Osteocyte (in vitro differentiated cells): ENCODE results near the gene SULT4A1. TPM values are rescaled to one million over a fixed set of nuclear protein-coding genes. Genes with fewer than 3 reads are reported as not detected.
"Not testable (repeated sequence)": the region's sequence is repeated elsewhere in the genome, so short reads cannot be mapped to it uniquely, and the experiment has no call there.

Experiments
- DNase-seq: peaks from one replicate; pipeline ENCODE4 v3.0.0; 2021; ENCODE audit warnings: mixed read lengths; ENCODE audit not compliant: unreplicated experiment; ENCODE audit errors: extremely low spot score
- H3K27ac Mint-ChIP-seq: one replicate; pipeline ENCODE4 v1.8.0; 2021; ENCODE audit warnings: mild to moderate bottlenecking, mixed read lengths; ENCODE audit not compliant: unreplicated experiment
- H3K27me3 Mint-ChIP-seq: one replicate; pipeline ENCODE4 v1.8.0; 2021; ENCODE audit warnings: mixed read lengths; ENCODE audit not compliant: unreplicated experiment
- H3K36me3 Mint-ChIP-seq: one replicate; pipeline ENCODE4 v1.8.0; 2021; ENCODE audit warnings: mixed read lengths; ENCODE audit not compliant: unreplicated experiment
- H3K4me1 Mint-ChIP-seq: one replicate; pipeline ENCODE4 v1.8.0; 2021; ENCODE audit warnings: mixed read lengths; ENCODE audit not compliant: unreplicated experiment
- H3K4me3 Mint-ChIP-seq: one replicate; pipeline ENCODE4 v1.8.0; 2021; ENCODE audit warnings: mild to moderate bottlenecking, moderate library complexity, mixed read lengths; ENCODE audit not compliant: unreplicated experiment
- H3K9me3 Mint-ChIP-seq: one replicate; pipeline ENCODE4 v1.8.0; 2021; ENCODE audit warnings: mixed read lengths; ENCODE audit not compliant: unreplicated experiment
- total RNA-seq: library from RNA; stranded (reverse); gene quantifications from 2 replicates; pipeline ENCODE4 v1.2.1, GENCODE V29; 2021
- TF ChIP-seq, protein P1 (sequence below): fragments of 200-600 bp; sonication (generic); IDR thresholded peaks from 2 replicates; pipeline ENCODE4 v1.5.0; 2021; ENCODE audit warnings: antibody characterized with exemption, mild to moderate bottlenecking, moderate library complexity

Gene SULT4A1
- total RNA-seq, 1 donor from 2014 or later, result not detected

- TF ChIP-seq, protein P1, sequence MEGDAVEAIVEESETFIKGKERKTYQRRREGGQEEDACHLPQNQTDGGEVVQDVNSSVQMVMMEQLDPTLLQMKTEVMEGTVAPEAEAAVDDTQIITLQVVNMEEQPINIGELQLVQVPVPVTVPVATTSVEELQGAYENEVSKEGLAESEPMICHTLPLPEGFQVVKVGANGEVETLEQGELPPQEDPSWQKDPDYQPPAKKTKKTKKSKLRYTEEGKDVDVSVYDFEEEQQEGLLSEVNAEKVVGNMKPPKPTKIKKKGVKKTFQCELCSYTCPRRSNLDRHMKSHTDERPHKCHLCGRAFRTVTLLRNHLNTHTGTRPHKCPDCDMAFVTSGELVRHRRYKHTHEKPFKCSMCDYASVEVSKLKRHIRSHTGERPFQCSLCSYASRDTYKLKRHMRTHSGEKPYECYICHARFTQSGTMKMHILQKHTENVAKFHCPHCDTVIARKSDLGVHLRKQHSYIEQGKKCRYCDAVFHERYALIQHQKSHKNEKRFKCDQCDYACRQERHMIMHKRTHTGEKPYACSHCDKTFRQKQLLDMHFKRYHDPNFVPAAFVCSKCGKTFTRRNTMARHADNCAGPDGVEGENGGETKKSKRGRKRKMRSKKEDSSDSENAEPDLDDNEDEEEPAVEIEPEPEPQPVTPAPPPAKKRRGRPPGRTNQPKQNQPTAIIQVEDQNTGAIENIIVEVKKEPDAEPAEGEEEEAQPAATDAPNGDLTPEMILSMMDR, result no peak
- Mint-ChIP-seq H3K27me3 (peaks cover 37% of the 10 kb centered on the region), H3K36me3 (no peaks in the 10 kb centered on the region), H3K4me3 (no peak overlapping the region), H3K27ac (no peak overlapping the region), H3K9me3 (peaks cover under 1% of the 10 kb centered on the region), H3K4me1 (no peaks in the 10 kb centered on the region)
- no peak for DNase-seq
Observed at GRCh38 chr22:43876866-43877509, 14.7 kb upstream of the SULT4A1 start.

DNA sequence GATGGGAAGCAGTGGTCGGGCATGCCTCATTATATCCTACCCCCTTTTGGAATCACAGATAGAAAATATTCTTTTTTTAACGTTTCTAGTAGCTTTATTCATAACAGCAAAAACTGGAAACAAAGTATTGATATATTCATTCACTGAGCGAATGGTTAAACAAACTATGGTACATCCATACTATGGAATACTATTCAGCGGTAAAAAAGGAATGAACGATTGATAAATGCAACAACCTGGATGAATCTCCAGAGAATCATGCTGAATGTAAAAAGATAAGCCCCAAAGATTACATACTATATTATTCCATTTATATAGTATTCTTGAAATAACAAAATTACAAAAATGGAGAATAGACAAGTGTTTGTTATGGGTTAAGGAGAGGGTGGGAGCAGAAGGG, 7.5 kb upstream of the SULT4A1 start:
- TF ChIP-seq, protein P1, result no peak
- H3K36me3 Mint-ChIP-seq, result no peaks in the 10 kb centered on the region
- no peak overlapping the region for H3K4me3 Mint-ChIP-seq
- DNase-seq, result no peak
- H3K27ac Mint-ChIP-seq, result no peak overlapping the region
- H3K27me3 Mint-ChIP-seq, result peaks cover 23% of the 10 kb centered on the region
- H3K9me3 Mint-ChIP-seq, result peaks cover 15% of the 10 kb centered on the region
- H3K4me1 Mint-ChIP-seq, result no peaks in the 10 kb centered on the region

- H3K4me1 Mint-ChIP-seq, DNase-seq, H3K27ac Mint-ChIP-seq, H3K36me3 Mint-ChIP-seq, H3K4me3 Mint-ChIP-seq: not testable (repeated sequence)
- H3K9me3 Mint-ChIP-seq, result peaks cover 15% of the 10 kb centered on the region
- H3K27me3 Mint-ChIP-seq, result peaks cover 26% of the 10 kb centered on the region
Observed at GRCh38 chr22:43869001-43869400, 6.7 kb upstream of the SULT4A1 start.

- H3K27ac Mint-ChIP-seq, result no peak overlapping the region
- TF ChIP-seq, protein P1, result no peak
- no peaks in the 10 kb centered on the region for H3K36me3 Mint-ChIP-seq
- DNase-seq, result no peak
- no peak overlapping the region for H3K4me3 Mint-ChIP-seq
- peaks cover 30% of the 10 kb centered on the region for H3K27me3 Mint-ChIP-seq
- no peaks in the 10 kb centered on the region for H3K4me1 Mint-ChIP-seq
- peaks cover 15% of the 10 kb centered on the region for H3K9me3 Mint-ChIP-seq
Observed at GRCh38 chr22:43867839-43868635, 5.7 kb upstream of the SULT4A1 start.

DNA sequence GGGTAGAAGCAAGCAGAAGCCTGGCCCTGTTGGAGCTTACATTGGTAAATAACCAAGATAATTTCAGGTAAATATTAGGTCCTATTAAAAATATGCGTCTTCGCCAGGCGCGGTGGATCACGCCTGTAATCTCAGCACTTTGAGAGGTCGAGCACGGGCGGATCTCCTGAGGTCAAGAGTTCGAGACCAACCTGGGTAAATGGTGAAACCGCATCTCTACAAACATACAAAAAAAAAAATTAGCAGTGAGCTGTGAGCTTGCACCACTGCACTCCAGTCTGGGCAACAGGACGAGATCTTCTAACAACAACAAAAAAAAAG, 529 bp upstream of the SULT4A1 start:
- H3K27ac Mint-ChIP-seq, result no peak overlapping the region
- H3K9me3 Mint-ChIP-seq, result no peaks in the 10 kb centered on the region
- peak overlapping the region; percentile 63 for H3K4me3 Mint-ChIP-seq
- DNase-seq, result no peak
- TF ChIP-seq, protein P1, result no peak
- H3K27me3 Mint-ChIP-seq, result peaks cover 60% of the 10 kb centered on the region
- H3K36me3 Mint-ChIP-seq, result no peaks in the 10 kb centered on the region
- H3K4me1 Mint-ChIP-seq, result peaks cover 3% of the 10 kb centered on the region
